ENCODE results near the gene GRN. TPM values are rescaled to one million over a fixed set of nuclear protein-coding genes. Genes with fewer than 3 reads are reported as not detected.

The GRN gene
- total and polyA plus RNA-seq, 2 of the 13 experiments (the other 11 are each of a cell fraction or from before 2014, with no cell fraction given), result 86.6 to 143 TPM

- peak; percentile 97 for TF ChIP-seq TSC22D2 (CRISPR knock-in tag; IDR thresholded peaks at IDR 0.05; ENCODE audit: borderline replicate concordance)
- no peak for TF ChIP-seq CBX2 (IDR thresholded peaks at IDR 0.05; ENCODE audit: low read depth, low read length)
- no peak for TF ChIP-seq CBX2 (CRISPR knock-in tag; IDR thresholded peaks at IDR 0.05; ENCODE audit: low read depth)
- no peak for TF ChIP-seq ZNF337 (CRISPR knock-in tag; IDR thresholded peaks at IDR 0.05; ENCODE audit: borderline replicate concordance, low read depth)
- TF ChIP-seq ZNF598 (CRISPR knock-in tag; IDR thresholded peaks at IDR 0.05; ENCODE audit: borderline replicate concordance), result no peak
- TF ChIP-seq TFDP1 (CRISPR knock-in tag; IDR thresholded peaks at IDR 0.05; ENCODE audit: borderline replicate concordance), result no peak
- TF ChIP-seq ZBTB49 (CRISPR knock-in tag; IDR thresholded peaks at IDR 0.05; ENCODE audit: borderline replicate concordance), result peak; percentile 69; the same call in 1 of the 2 replicates
- no peak; the same call in 1 of the 2 replicates for TF ChIP-seq ZBTB1 (CRISPR knock-in tag; IDR thresholded peaks at IDR 0.05; ENCODE audit: borderline replicate concordance)
- no peak for TF ChIP-seq MBD4 (IDR thresholded peaks at IDR 0.05; ENCODE audit: borderline replicate concordance, low read length)
- peak; percentile 77; the same call in 1 of the 2 replicates for TF ChIP-seq STAT5B (CRISPR knock-in tag; IDR thresholded peaks at IDR 0.05)
- peak; percentile 52; the same call in 1 of the 2 replicates for TF ChIP-seq ZNF691 (CRISPR knock-in tag; IDR thresholded peaks at IDR 0.05; ENCODE audit: borderline replicate concordance, low read depth)
- no peak for TF ChIP-seq ZNF326 (CRISPR knock-in tag; IDR thresholded peaks at IDR 0.05; ENCODE audit: borderline replicate concordance)
- TF ChIP-seq ZNF17 (CRISPR knock-in tag; IDR thresholded peaks at IDR 0.05), result no peak
- no peak for TF ChIP-seq PAX8 (CRISPR knock-in tag; IDR thresholded peaks at IDR 0.05; ENCODE audit: borderline replicate concordance)
- peak; percentile 85; the same call in 1 of the 2 replicates for TF ChIP-seq MYNN (CRISPR knock-in tag; IDR thresholded peaks at IDR 0.05; ENCODE audit: low read depth)
- peak; percentile 98 for TF ChIP-seq MAZ (IDR thresholded peaks at IDR 0.05; ENCODE audit: borderline replicate concordance, low read depth, low read length)
- TF ChIP-seq MAZ (CRISPR knock-in tag; IDR thresholded peaks at IDR 0.05; ENCODE audit: low read depth), result peak; percentile 87
- TF ChIP-seq U2AF1 (optimal IDR thresholded peaks at IDR 0.05; ENCODE audit: low read depth, low read length), result no peak
- TF ChIP-seq ZNF460 (CRISPR knock-in tag; IDR thresholded peaks at IDR 0.05; ENCODE audit: borderline replicate concordance), result no peak
- TF ChIP-seq TCF12 (IDR thresholded peaks at IDR 0.05), result no peak
- TF ChIP-seq TCF12 (CRISPR knock-in tag; IDR thresholded peaks at IDR 0.05), result 0 out of 2 replicates have a peak, but pooled peaks have one; percentile 67
- peak; percentile 40; the same call in 1 of the 2 replicates for TF ChIP-seq FOXO1 (CRISPR knock-in tag; IDR thresholded peaks at IDR 0.05)
- TF ChIP-seq ATF1 (CRISPR knock-in tag; IDR thresholded peaks at IDR 0.05), result peak; percentile 72; the same call in 1 of the 2 replicates
- no peak for TF ChIP-seq RFX3 (CRISPR knock-in tag; IDR thresholded peaks at IDR 0.05)
- TF ChIP-seq MLLT10 (CRISPR knock-in tag; IDR thresholded peaks at IDR 0.05), result no peak
- TF ChIP-seq GRHL1 (CRISPR knock-in tag; conservative IDR thresholded peaks at IDR 0.05), result no peak
Observed at GRCh38 chr17:44308320-44308818, 36.7 kb upstream of the GRN start, which contains the start of gene RUNDC3A (continued).
